SJSA1 (cell line): ENCODE results near the gene VWA5B2. TPM values are rescaled to one million over a fixed set of nuclear protein-coding genes. Genes with fewer than 3 reads are reported as not detected.

ENCODE experiments used
- DNase-seq, 2 experiments: peaks; one replicate each; pipeline ENCODE4 v3.0.0-alpha.2; 2015 to 2020; ENCODE audit warnings: low spot score in 2 of 2, low read depth in 1 of 2
- H3K27ac ChIP-seq: fragments of 250-450 bp; sonication (Bioruptor Pico); 2 replicates; pipeline ENCODE4 v1.5.1; 2020; ENCODE audit warnings: mild to moderate bottlenecking, moderate library complexity
- H3K27me3 ChIP-seq: fragments of 250-450 bp; sonication (Bioruptor Pico); replicated peaks from 2 replicates; pipeline ENCODE4 v1.5.1; 2020; ENCODE audit warnings: mild to moderate bottlenecking, moderate library complexity
- H3K36me3 ChIP-seq: fragments of 250-450 bp; sonication (Bioruptor Pico); 2 replicates; pipeline ENCODE4 v1.5.1; 2020; ENCODE audit warnings: mild to moderate bottlenecking
- H3K4me1 ChIP-seq: fragments of 250-450 bp; sonication (Bioruptor Pico); replicated peaks from 2 replicates; pipeline ENCODE4 v1.6.1; 2021; ENCODE audit warnings: mild to moderate bottlenecking
- H3K4me3 ChIP-seq: fragments of 250-450 bp; sonication (Bioruptor Pico); 2 replicates; pipeline ENCODE4 v1.5.1; 2020; ENCODE audit warnings: mild to moderate bottlenecking
- H3K9me3 ChIP-seq: fragments of 250-450 bp; sonication (Bioruptor Pico); replicated peaks from 2 replicates; pipeline ENCODE4 v1.5.1; 2020; ENCODE audit warnings: mild to moderate bottlenecking
- total RNA-seq: library from RNA; depleted of rRNA; stranded (reverse); fragments of >200 nt; shearing (Covaris generic); gene quantifications from 2 replicates; pipeline ENCODE4 v1.2.3, GENCODE V29; 2014

Gene VWA5B2
- total RNA-seq, 1 experiment from 2014 or later, result not detected

GRCh38 chr3:184198509-184198908 lies 30.9 kb upstream of the VWA5B2 start:
- Histone ChIP-seq H3K9me3 (no peaks in the 10 kb centered on the region), H3K4me1 (no peaks in the 10 kb centered on the region), H3K36me3 (peaks cover 18% of the 10 kb centered on the region), H3K27ac (no peak overlapping the region), H3K4me3 (no peak overlapping the region), H3K27me3 (no peaks in the 10 kb centered on the region; the same call in 1 of the 2 replicates)
- no peak for DNase-seq

DNA sequence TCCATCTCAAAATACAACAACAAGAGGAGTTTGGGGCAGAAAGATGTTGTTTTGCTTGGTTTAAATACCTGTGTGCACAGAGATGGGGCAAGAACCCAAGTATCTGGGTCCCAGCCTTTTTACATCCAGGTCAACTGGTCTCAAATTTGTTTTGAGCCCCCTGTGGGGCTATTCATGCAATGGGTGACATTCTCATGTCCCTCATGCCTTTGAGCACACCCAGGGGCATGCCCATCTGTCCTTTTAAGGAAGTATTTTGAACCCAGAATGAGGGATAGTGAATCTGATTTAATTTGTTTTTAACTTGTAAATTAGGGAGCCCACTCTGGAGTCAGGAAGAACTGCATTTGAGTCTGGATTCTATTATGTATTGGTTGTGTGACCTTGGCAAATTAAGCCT lies 28.6 kb upstream of the VWA5B2 start:
- DNase-seq, result no peak
- H3K27ac ChIP-seq, result no peak overlapping the region
- peaks cover 3% of the 10 kb centered on the region; the same call in 1 of the 2 replicates for H3K27me3 ChIP-seq
- no peak overlapping the region for H3K4me3 ChIP-seq
- no peaks in the 10 kb centered on the region for H3K4me1 ChIP-seq
- no peaks in the 10 kb centered on the region for H3K9me3 ChIP-seq
- H3K36me3 ChIP-seq, result no peaks in the 10 kb centered on the region; the same call in 1 of the 2 replicates

- H3K36me3 ChIP-seq, result no peaks in the 10 kb centered on the region
- peaks cover 18% of the 10 kb centered on the region; the same call in 1 of the 2 replicates for H3K27me3 ChIP-seq
- no peak overlapping the region for H3K4me3 ChIP-seq
- no peak for DNase-seq
- no peaks in the 10 kb centered on the region for H3K4me1 ChIP-seq
- H3K9me3 ChIP-seq, result no peaks in the 10 kb centered on the region
- H3K27ac ChIP-seq, result no peak overlapping the region
These were observed 25.9 kb upstream of the VWA5B2 start for GRCh38 chr3:184203526-184203925.

DNA sequence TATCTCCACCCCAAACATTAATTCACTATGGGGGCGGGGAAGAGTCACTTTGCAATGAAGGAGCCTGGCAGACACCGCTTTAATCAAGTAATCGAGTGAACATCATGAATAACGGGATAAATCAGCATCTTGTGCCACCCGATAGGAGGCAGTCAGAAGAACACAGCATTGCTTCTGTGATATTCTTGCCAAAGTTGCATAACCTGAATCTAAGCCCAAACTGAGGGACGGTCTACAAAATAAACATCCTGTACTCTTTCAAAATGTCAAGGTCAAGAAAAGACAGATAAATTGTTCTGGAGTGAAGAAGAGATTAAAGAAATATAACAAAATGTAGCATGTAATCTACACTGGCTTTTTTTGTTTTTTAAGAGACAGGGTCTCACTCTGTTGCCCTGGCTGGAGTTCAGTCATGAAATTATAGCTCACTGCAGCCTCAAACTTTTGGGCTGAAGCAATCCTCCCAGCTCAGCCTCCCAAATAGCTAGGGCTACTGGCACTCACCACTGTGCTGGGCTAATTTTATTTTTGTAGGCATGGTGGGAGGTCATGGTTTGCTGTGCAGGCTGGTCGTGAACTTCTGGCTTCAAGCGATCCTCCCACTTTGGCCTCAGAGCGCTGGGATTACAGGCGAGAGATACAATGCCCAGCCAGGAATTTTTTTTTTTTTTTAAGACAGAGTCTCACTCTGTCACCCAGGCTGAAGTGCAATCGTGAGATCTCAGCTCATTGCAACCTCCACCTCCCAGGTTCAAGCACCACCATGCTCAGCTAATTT lies 20.1 kb upstream of the VWA5B2 start:
- no peak overlapping the region for H3K4me3 ChIP-seq
- H3K27me3 ChIP-seq, result peaks cover 18% of the 10 kb centered on the region; the same call in 1 of the 2 replicates
- no peaks in the 10 kb centered on the region for H3K36me3 ChIP-seq
- H3K4me1 ChIP-seq, result no peaks in the 10 kb centered on the region
- no peak overlapping the region for H3K27ac ChIP-seq
- DNase-seq, result no peak
- no peaks in the 10 kb centered on the region for H3K9me3 ChIP-seq

GRCh38 chr3:184211297-184211696 lies 18.1 kb upstream of the VWA5B2 start:
- Histone ChIP-seq H3K27me3 (peaks cover 16% of the 10 kb centered on the region), H3K4me1 (no peaks in the 10 kb centered on the region), H3K9me3 (no peaks in the 10 kb centered on the region), H3K36me3 (no peaks in the 10 kb centered on the region), H3K27ac (no peak overlapping the region), H3K4me3 (no peak overlapping the region)
- no peak for DNase-seq

DNA sequence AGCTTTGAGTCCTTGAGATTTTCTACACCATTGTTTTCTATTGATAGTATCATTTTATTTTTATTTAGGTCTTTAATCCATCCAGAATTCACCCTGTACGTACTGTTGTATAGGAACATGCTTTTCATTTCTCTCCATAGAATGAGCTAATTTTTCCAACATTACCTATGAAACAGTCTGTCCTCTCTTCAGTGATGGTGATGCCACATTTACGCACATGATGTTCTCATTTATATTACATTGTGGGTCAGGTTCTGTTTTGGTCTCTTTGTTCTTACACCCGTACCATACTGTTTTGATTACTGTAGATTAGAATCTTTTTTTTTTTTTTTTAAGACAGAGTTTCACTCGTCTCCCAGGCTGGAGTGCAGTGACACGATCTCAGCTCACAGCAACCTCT lies 17.7 kb upstream of the VWA5B2 start:
- H3K36me3 ChIP-seq, result no peaks in the 10 kb centered on the region
- no peaks in the 10 kb centered on the region for H3K4me1 ChIP-seq
- no peak overlapping the region for H3K27ac ChIP-seq
- no peak overlapping the region for H3K4me3 ChIP-seq
- no peak for DNase-seq
- H3K9me3 ChIP-seq, result no peaks in the 10 kb centered on the region
- peaks cover 13% of the 10 kb centered on the region for H3K27me3 ChIP-seq

- peaks cover 4% of the 10 kb centered on the region; the same call in 1 of the 2 replicates for H3K4me1 ChIP-seq
- no peak overlapping the region for H3K4me3 ChIP-seq
- H3K36me3 ChIP-seq, result no peaks in the 10 kb centered on the region
- no peak overlapping the region for H3K27ac ChIP-seq
- no peak for DNase-seq
- H3K9me3 ChIP-seq, result no peaks in the 10 kb centered on the region
- H3K27me3 ChIP-seq, result peaks cover 4% of the 10 kb centered on the region; the same call in 1 of the 2 replicates
These were observed 10.6 kb upstream of the VWA5B2 start for GRCh38 chr3:184218814-184219213.

DNA sequence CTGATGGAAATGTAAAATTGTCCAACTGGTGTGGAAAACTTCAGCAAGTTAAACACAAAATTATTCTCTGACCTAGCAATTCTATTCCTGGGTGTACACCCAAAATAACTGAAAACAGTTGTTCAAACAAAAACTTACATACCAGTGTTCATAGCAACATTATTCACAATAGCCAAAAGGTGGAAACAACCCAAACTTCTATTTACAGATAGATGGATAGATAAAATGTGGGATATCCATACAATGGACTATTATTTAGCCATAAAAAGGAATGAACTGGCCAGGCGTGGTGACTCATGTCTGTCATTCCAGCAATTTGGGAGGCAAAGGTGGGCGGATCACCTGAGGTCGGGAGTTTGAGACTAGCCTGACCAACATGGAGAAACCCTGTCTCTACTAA lies 6.9 kb upstream of the VWA5B2 start:
- Histone ChIP-seq H3K9me3 (no peaks in the 10 kb centered on the region), H3K27ac (no peak overlapping the region), H3K36me3 (no peaks in the 10 kb centered on the region), H3K27me3 (no peaks in the 10 kb centered on the region; the same call in 1 of the 2 replicates), H3K4me1 (peaks cover 4% of the 10 kb centered on the region; the same call in 1 of the 2 replicates), H3K4me3 (no peak overlapping the region)
- DNase-seq, result no peak

DNA sequence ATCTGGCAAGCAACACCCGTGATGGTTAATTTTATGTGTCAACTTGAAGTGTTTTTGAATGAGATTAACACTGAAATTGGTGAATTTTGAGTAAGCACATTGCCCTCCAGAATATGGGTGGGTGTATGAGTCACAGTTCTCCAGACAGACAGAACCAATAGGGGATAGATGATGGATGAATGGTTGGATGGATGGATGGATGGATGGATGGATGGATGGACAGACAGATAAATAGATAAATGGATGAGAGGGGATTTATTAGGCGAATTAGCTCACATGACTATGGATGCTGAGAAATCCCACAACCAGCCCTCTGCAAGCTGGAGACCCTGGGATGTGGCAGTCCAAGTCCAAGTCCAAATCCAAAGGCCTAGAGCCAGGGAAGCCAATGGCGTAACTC lies 5.4 kb upstream of the VWA5B2 start:
- Histone ChIP-seq H3K4me3 (no peak overlapping the region), H3K27ac (no peak overlapping the region), H3K27me3 (peaks cover 7% of the 10 kb centered on the region), H3K36me3 (no peaks in the 10 kb centered on the region), H3K9me3 (0 out of 2 replicates have a peak, but pooled peaks cover 3% of the 10 kb centered on the region), H3K4me1 (peaks cover 4% of the 10 kb centered on the region; the same call in 1 of the 2 replicates)
- no peak for DNase-seq

- no peak overlapping the region for H3K27ac ChIP-seq
- H3K36me3 ChIP-seq, result no peaks in the 10 kb centered on the region
- peaks cover 42% of the 10 kb centered on the region for H3K27me3 ChIP-seq
- H3K4me1 ChIP-seq, result peaks cover 18% of the 10 kb centered on the region
- no peak overlapping the region for H3K4me3 ChIP-seq
- no peak for DNase-seq
- peaks cover 3% of the 10 kb centered on the region; the same call in 1 of the 2 replicates for H3K9me3 ChIP-seq
These were observed 1.9 kb upstream of the VWA5B2 start for GRCh38 chr3:184227481-184227935.

- H3K4me1 ChIP-seq, result peaks cover 18% of the 10 kb centered on the region
- no peak overlapping the region for H3K27ac ChIP-seq
- H3K4me3 ChIP-seq, result no peak overlapping the region
- H3K27me3 ChIP-seq, result peaks cover 42% of the 10 kb centered on the region
- DNase-seq, result no peak
- peaks cover 3% of the 10 kb centered on the region; the same call in 1 of the 2 replicates for H3K9me3 ChIP-seq
- no peaks in the 10 kb centered on the region for H3K36me3 ChIP-seq
These were observed 828 bp upstream of the VWA5B2 start for GRCh38 chr3:184228376-184229137.

DNA sequence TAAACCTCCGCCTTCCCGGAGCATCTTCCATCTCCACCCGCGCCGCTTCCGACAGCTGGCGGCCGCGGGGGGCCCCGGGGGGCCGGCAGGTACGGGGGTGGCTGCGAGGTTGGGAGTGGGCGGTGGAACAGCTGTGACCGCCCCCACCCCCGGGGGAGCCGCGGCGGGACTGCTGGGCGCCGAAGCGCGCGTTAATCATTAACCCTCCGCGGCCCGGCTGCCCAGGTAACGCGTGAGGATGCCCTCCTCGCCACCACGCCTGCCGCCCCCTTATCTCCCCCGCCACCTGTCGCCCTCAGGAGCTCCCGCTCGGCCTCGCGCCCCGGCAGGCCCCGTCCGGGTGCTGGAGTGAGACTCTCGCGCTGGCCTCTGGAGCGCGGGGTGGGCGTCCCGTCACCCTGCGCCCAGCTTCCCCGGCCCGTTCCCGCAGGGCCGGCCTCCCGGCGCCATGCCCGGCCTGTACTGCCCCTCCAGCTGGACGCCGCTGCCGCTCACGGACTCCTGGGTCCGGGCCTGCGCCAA lies 757 bp downstream of the VWA5B2 start:
- no peak for DNase-seq
- Histone ChIP-seq H3K4me1 (peaks cover 18% of the 10 kb centered on the region), H3K9me3 (peaks cover 3% of the 10 kb centered on the region; the same call in 1 of the 2 replicates), H3K36me3 (no peaks in the 10 kb centered on the region), H3K4me3 (no peak overlapping the region), H3K27me3 (peaks cover 42% of the 10 kb centered on the region), H3K27ac (no peak overlapping the region)

DNA sequence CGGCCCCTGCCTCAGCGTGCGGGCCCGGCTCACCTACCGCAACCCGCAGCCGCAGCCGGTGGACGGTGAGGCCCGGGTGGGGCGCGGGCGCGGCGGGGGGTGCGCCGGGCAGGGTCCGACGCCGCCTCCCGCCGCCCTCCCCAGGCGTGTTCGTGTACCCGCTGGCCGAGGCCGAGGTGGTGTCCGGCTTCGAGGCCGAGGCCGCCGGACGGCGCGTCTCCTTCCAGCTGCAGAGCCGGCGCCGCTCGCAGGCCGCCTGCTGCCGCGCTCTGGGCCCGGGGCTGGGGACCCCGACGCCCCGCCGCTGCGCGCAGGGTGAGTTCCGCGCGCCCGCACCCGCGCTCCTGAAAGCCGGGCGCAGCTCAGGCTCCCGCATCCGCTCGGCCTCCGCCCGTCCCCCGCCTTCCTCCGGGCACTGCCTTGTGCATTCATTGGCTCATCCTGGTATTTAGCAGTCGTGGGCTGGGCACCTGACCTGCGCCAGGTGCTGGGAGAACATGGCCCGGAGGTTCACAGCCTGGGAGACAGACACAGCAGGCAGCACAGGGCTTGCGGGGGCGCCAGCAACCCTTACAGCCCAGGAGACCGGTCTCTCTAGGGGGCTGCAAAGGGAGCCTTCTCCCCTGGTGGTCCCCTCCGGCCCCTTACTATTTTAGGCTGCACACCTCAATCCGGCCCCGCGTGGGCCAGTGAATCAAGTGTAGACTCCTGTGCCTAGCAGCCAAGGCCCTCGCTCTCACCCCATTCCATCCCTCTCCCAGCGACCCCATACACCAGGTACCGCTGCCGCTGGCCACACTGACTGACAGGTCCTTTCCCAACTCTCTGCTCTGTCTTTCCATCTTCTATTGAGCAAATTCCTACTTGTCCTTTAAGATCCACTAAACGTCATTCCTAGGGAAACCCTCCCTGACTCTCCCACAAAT lies 1.5 kb downstream of the VWA5B2 start:
- H3K4me1 ChIP-seq, result peaks cover 18% of the 10 kb centered on the region
- H3K27ac ChIP-seq, result no peak overlapping the region
- H3K27me3 ChIP-seq, result peaks cover 42% of the 10 kb centered on the region
- peaks cover 3% of the 10 kb centered on the region; the same call in 1 of the 2 replicates for H3K9me3 ChIP-seq
- H3K4me3 ChIP-seq, result no peak overlapping the region
- no peaks in the 10 kb centered on the region for H3K36me3 ChIP-seq
- DNase-seq, result no peak
